OCI-LY7 (cell line): Measurements from ENCODE around the gene FUT8. TPM values are rescaled to one million over a fixed set of nuclear protein-coding genes. Genes with fewer than 3 reads are reported as not detected.
A peak's percentile ranks its signal among the peaks of the same experiment; 100 is the strongest.

Experiments used
- BruUV-seq: library from RNA; stranded (reverse); fragments of 400-500 nt; replicated peaks from 2 replicates; lab custom pipeline; 2021; lab: Mats Ljungman, UMichigan
- CTCF ChIA-PET: fragments of 300-600 bp; sonication (Branson Sonifier 250); formaldehyde crosslinking; loops from one replicate; lab custom pipeline; 2022; ENCODE audit warnings: antibody characterized with exemption; ENCODE audit not compliant: unreplicated experiment; lab: Charles Lee
- POLR2A ChIA-PET: fragments of 300-600 bp; sonication (Branson Sonifier 250); formaldehyde crosslinking; loops from one replicate; lab custom pipeline; 2022; ENCODE audit warnings: antibody characterized with exemption; lab: Charles Lee
- DNase-seq: peaks from one replicate; pipeline ENCODE4 v3.0.0-alpha.2; 2015; ENCODE audit warnings: low spot score
- H2AFZ ChIP-seq: fragments of 200-600 bp; sonication (generic), shearing (Covaris generic); 2 replicates; pipeline ENCODE4 v1.6.1; 2014; ENCODE audit warnings: mild to moderate bottlenecking, antibody characterized with exemption, low read length, moderate library complexity
- H3K27ac ChIP-seq: fragments of 200-600 bp; sonication (generic); 2 replicates; pipeline ENCODE4 v1.5.1; 2014; ENCODE audit warnings: mixed run types, low read depth, mild to moderate bottlenecking, moderate library complexity, low read length, inconsistent platforms; ENCODE audit not compliant: poor library complexity, severe bottlenecking
- H3K36me3 ChIP-seq: fragments of 200-600 bp; sonication (generic); 2 replicates; pipeline ENCODE4 v1.6.1; 2014; ENCODE audit warnings: mild to moderate bottlenecking, antibody characterized with exemption, low read length, moderate library complexity, mixed read lengths; ENCODE audit not compliant: insufficient read depth
- H3K4me1 ChIP-seq: fragments of 200-600 bp; sonication (generic); 2 replicates; pipeline ENCODE4 v1.5.1; 2014; ENCODE audit warnings: mild to moderate bottlenecking, low read length; ENCODE audit not compliant: insufficient read depth, poor library complexity, severe bottlenecking
- H3K4me2 ChIP-seq: fragments of 200-600 bp; sonication (generic); 2 replicates; pipeline ENCODE4 v1.6.1; 2014; ENCODE audit warnings: mild to moderate bottlenecking, low read length
- H3K4me3 ChIP-seq: fragments of 200-600 bp; sonication (generic); 2 replicates; pipeline ENCODE4 v1.5.1; 2014; ENCODE audit warnings: mild to moderate bottlenecking, low read depth, low read length; ENCODE audit not compliant: poor library complexity, severe bottlenecking
- H3K79me2 ChIP-seq: fragments of 200-600 bp; sonication (generic); 2 replicates; pipeline ENCODE4 v1.6.1; 2016; ENCODE audit warnings: low read depth, mild to moderate bottlenecking, low read length, moderate library complexity, mixed read lengths; ENCODE audit not compliant: insufficient read depth
- H3K9me2 ChIP-seq: fragments of 200-600 bp; sonication (generic); 2 replicates; pipeline ENCODE4 v1.6.1; 2016; ENCODE audit warnings: mild to moderate bottlenecking, low read length, mixed read lengths; ENCODE audit not compliant: insufficient read depth
- H3K9me3 ChIP-seq: fragments of 200-600 bp; sonication (generic); 2 replicates; pipeline ENCODE4 v1.6.1; 2014; ENCODE audit warnings: mild to moderate bottlenecking, mixed run types, low read length, mixed read lengths
- H4K20me1 ChIP-seq: fragments of 200-600 bp; sonication (generic); 2 replicates; pipeline ENCODE4 v1.6.1; 2014; ENCODE audit warnings: mild to moderate bottlenecking, antibody characterized with exemption, low read length, moderate library complexity, mixed read lengths; ENCODE audit not compliant: insufficient read depth
- EZH2phosphoT487 ChIP-seq: fragments of 200-600 bp; sonication (generic); IDR thresholded peaks from 2 replicates; pipeline ENCODE4 v1.6.1; 2018; ENCODE audit warnings: low read depth, borderline replicate concordance, mild to moderate bottlenecking, mixed run types, antibody characterized with exemption, low read length, moderate library complexity, mixed read lengths
- intact Hi-C: fragments of 100-400 bp; cut with micrococcal nuclease; formaldehyde crosslinking; loops from one replicate; pipeline ENCODE4 v1.10.0; 2022; ENCODE audit not compliant: unreplicated experiment
- total RNA-seq, 2 experiments: library from RNA; depleted of rRNA in 1 of 2; stranded (reverse); fragments of >200 nt in 1 of 2; shearing (Covaris generic) in 1 of 2; gene quantifications; 2 replicates each; pipeline ENCODE4 v1.2.3, GENCODE V29; 2014 to 2022
- TF ChIP-seq, protein P1 (sequence below): fragments of 200-600 bp; sonication (generic); conservative IDR thresholded peaks from 2 replicates; pipeline ENCODE4 v1.5.1; 2014; ENCODE audit warnings: mild to moderate bottlenecking, antibody characterized with exemption, low read length, moderate library complexity, mixed read lengths

FUT8 gene
- total RNA-seq, 2 experiments from 2014 or later = 90.3 to 174 TPM

DNA sequence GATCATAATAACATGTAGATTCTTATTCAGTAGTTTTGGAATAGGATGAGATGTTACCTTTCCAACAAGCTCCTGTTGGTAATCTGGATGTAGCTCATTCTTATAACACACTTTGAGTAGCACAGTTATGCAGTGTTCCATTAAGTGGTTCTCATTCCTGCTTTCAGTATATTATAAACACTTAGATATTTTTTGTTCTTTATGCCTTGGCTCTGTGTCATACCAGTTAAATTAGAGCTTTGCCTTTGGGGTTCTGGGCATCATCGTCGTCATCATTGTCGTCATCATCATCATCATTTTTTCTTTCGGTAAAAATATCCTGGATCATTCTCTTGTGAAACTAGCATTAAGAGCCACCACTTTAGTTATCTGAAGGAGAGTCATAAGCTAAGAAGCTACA, 87.5 kb downstream of the FUT8 start:
- Histone ChIP-seq H3K9me2 (no peaks in the 10 kb centered on the region), H3K36me3 (peaks cover 66% of the 10 kb centered on the region), H4K20me1 (peaks cover 4% of the 10 kb centered on the region; the same call in 1 of the 2 replicates), H3K79me2 (peaks cover 100% of the 10 kb centered on the region), H3K9me3 (peaks cover 21% of the 10 kb centered on the region; the same call in 1 of the 2 replicates), H3K4me1 (peaks cover 23% of the 10 kb centered on the region), H3K4me3 (no peak overlapping the region), H3K4me2 (no peak overlapping the region), H3K27ac (no peak overlapping the region), H2AFZ (no peak overlapping the region)
- no peak for TF ChIP-seq EZH2phosphoT487
- TF ChIP-seq, protein P1, sequence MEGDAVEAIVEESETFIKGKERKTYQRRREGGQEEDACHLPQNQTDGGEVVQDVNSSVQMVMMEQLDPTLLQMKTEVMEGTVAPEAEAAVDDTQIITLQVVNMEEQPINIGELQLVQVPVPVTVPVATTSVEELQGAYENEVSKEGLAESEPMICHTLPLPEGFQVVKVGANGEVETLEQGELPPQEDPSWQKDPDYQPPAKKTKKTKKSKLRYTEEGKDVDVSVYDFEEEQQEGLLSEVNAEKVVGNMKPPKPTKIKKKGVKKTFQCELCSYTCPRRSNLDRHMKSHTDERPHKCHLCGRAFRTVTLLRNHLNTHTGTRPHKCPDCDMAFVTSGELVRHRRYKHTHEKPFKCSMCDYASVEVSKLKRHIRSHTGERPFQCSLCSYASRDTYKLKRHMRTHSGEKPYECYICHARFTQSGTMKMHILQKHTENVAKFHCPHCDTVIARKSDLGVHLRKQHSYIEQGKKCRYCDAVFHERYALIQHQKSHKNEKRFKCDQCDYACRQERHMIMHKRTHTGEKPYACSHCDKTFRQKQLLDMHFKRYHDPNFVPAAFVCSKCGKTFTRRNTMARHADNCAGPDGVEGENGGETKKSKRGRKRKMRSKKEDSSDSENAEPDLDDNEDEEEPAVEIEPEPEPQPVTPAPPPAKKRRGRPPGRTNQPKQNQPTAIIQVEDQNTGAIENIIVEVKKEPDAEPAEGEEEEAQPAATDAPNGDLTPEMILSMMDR = no peak
- POLR2A ChIA-PET = interaction anchor here (0.6 to 2.0 kb wide), 6 partner anchors 10 to 194 kb away, joined by 3 to 12 read pairs (median 3); no protein-coding TSS in a partner anchor
- no peak for DNase-seq
- BruUV-seq = no TSS peak
- intact Hi-C loops = no loop called here
- CTCF ChIA-PET = interaction anchor here (1.4 kb wide), 1 partner anchor 41 kb away, joined by 3 read pairs; no protein-coding TSS in a partner anchor

DNA sequence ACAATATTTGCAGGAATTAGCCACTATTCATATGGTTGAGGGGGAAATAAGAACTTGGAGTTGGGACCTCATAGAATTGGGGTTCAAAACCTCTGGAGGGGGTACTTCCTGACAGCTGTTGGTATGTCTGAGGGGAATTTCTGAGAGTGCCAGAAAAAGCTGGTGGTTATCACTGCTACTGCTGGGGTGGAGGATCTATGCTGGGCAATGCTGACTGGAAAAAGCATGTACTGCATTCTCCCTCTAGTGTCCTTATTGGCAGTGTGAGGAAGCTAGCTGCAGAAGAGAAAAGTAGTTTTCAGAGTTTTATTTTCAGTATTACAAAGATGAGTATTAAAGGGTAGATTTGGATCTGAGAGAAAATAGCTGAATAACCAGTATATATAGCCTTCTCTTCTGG, 88.8 kb downstream of the FUT8 start:
- Histone ChIP-seq H3K4me2 (0 out of 2 replicates have a peak overlapping the region, but pooled peaks have one; percentile 10), H2AFZ (no peak overlapping the region), H4K20me1 (peaks cover 4% of the 10 kb centered on the region; the same call in 1 of the 2 replicates), H3K9me3 (peaks cover 10% of the 10 kb centered on the region; the same call in 1 of the 2 replicates), H3K27ac (no peak overlapping the region), H3K9me2 (no peaks in the 10 kb centered on the region), H3K36me3 (peaks cover 61% of the 10 kb centered on the region), H3K79me2 (peaks cover 100% of the 10 kb centered on the region), H3K4me1 (peaks cover 23% of the 10 kb centered on the region), H3K4me3 (no peak overlapping the region)
- no peak for TF ChIP-seq EZH2phosphoT487
- TF ChIP-seq, protein P1 = 0 out of 2 replicates have a peak, but pooled peaks have one; percentile 12
- DNase-seq = no peak
- intact Hi-C loops = no loop called here
- no TSS peak for BruUV-seq
- POLR2A ChIA-PET = interaction anchor here (0.7 to 2.5 kb wide), 7 partner anchors 10 to 337 kb away, joined by 3 to 10 read pairs (median 4); no protein-coding TSS in a partner anchor
- CTCF ChIA-PET = no interaction called here

- Histone ChIP-seq H3K9me2 (no peaks in the 10 kb centered on the region), H2AFZ (no peak overlapping the region), H3K4me2 (no peak overlapping the region), H3K9me3 (peaks cover 4% of the 10 kb centered on the region), H4K20me1 (peaks cover 4% of the 10 kb centered on the region; the same call in 1 of the 2 replicates), H3K4me3 (no peak overlapping the region), H3K79me2 (peaks cover 100% of the 10 kb centered on the region), H3K36me3 (peaks cover 64% of the 10 kb centered on the region), H3K27ac (no peak overlapping the region), H3K4me1 (peaks cover 23% of the 10 kb centered on the region)
- intact Hi-C loops = no loop called here
- ChIA-PET CTCF (no interaction called here), POLR2A (interaction anchor here (0.6 to 2.5 kb wide), 5 partner anchors 10 to 67 kb away, joined by 3 to 10 read pairs (median 6); no protein-coding TSS in a partner anchor)
- no peak for TF ChIP-seq EZH2phosphoT487
- TF ChIP-seq, protein P1 = no peak
- no peak for DNase-seq
- BruUV-seq = no TSS peak
Measured at GRCh38 chr14:65502676-65503124, 90.2 kb downstream of the FUT8 start.
